GM12864 (cell line): ENCODE data around the gene WDFY3.

ENCODE experiments used
- DNase-seq: peaks from one replicate; pipeline ENCODE4 v3.0.0-alpha.2; 2011; ENCODE audit warnings: low read depth
- H3K4me3 ChIP-seq: 2 replicates; pipeline ENCODE4 v1.5.1; 2011; ENCODE audit warnings: mild to moderate bottlenecking, low read depth, low read length, control low read depth
- TF ChIP-seq, protein P1 (sequence below): IDR thresholded peaks from 2 replicates; pipeline ENCODE4 v1.5.1; 2011; ENCODE audit warnings: low read depth, mild to moderate bottlenecking, moderate library complexity, low read length, control low read depth, inconsistent platforms; ENCODE audit errors: missing control alignments

The WDFY3 gene, protein sequence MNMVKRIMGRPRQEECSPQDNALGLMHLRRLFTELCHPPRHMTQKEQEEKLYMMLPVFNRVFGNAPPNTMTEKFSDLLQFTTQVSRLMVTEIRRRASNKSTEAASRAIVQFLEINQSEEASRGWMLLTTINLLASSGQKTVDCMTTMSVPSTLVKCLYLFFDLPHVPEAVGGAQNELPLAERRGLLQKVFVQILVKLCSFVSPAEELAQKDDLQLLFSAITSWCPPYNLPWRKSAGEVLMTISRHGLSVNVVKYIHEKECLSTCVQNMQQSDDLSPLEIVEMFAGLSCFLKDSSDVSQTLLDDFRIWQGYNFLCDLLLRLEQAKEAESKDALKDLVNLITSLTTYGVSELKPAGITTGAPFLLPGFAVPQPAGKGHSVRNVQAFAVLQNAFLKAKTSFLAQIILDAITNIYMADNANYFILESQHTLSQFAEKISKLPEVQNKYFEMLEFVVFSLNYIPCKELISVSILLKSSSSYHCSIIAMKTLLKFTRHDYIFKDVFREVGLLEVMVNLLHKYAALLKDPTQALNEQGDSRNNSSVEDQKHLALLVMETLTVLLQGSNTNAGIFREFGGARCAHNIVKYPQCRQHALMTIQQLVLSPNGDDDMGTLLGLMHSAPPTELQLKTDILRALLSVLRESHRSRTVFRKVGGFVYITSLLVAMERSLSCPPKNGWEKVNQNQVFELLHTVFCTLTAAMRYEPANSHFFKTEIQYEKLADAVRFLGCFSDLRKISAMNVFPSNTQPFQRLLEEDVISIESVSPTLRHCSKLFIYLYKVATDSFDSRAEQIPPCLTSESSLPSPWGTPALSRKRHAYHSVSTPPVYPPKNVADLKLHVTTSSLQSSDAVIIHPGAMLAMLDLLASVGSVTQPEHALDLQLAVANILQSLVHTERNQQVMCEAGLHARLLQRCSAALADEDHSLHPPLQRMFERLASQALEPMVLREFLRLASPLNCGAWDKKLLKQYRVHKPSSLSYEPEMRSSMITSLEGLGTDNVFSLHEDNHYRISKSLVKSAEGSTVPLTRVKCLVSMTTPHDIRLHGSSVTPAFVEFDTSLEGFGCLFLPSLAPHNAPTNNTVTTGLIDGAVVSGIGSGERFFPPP (N-terminal part only)

DNA sequence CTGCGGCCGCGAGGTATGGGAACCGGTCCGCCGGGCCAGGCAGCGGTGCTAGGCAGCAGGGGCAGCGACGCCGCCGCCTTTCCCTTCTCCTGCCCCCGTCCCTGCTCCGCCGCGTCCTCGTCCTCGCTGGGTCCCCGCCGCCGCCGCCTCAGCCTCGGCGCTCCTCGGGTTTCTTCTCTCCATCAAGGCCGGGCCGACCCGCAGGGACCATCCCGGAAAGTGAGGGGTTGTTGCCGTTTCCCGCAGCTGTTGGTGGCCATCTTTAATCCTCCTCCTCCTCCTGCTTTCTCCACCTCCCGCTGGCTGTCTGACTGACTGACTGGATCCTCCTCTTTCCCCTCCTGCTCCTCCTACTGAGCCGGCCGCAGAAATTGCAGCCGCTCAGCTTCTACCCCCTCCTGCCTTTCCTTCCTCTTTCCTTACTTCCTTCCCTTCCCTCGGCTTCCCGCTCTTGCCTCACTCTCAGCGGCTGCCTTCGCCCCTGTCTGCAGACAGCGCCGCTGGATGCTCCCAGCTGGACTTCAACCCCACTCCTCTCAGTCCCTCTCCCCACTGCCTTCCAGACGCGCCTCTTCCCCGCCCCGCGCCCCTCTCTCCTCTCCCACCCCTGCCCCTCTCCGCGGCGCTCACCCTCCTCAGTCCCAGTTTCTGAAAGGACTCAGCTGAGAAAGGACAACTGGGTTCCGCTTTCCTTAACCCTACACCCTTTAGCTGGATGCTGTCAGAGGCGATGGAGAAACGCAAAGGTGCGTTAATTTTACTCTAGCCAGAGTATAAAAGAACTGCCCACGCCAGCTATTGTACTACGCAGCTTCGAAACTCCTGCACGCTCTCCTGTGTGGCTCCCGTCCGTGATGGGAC is at the start of gene WDFY3:
WDFY3 (minus strand) TSS at position 309 of the 861 bp plus-strand sequence. CDS start 106,099 bp downstream, outside the sequence.
- TF ChIP-seq, protein P1, sequence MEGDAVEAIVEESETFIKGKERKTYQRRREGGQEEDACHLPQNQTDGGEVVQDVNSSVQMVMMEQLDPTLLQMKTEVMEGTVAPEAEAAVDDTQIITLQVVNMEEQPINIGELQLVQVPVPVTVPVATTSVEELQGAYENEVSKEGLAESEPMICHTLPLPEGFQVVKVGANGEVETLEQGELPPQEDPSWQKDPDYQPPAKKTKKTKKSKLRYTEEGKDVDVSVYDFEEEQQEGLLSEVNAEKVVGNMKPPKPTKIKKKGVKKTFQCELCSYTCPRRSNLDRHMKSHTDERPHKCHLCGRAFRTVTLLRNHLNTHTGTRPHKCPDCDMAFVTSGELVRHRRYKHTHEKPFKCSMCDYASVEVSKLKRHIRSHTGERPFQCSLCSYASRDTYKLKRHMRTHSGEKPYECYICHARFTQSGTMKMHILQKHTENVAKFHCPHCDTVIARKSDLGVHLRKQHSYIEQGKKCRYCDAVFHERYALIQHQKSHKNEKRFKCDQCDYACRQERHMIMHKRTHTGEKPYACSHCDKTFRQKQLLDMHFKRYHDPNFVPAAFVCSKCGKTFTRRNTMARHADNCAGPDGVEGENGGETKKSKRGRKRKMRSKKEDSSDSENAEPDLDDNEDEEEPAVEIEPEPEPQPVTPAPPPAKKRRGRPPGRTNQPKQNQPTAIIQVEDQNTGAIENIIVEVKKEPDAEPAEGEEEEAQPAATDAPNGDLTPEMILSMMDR: no peak
- no peak for DNase-seq
- H3K4me3 ChIP-seq: peak within 1 kb of the TSS; percentile 33

DNA sequence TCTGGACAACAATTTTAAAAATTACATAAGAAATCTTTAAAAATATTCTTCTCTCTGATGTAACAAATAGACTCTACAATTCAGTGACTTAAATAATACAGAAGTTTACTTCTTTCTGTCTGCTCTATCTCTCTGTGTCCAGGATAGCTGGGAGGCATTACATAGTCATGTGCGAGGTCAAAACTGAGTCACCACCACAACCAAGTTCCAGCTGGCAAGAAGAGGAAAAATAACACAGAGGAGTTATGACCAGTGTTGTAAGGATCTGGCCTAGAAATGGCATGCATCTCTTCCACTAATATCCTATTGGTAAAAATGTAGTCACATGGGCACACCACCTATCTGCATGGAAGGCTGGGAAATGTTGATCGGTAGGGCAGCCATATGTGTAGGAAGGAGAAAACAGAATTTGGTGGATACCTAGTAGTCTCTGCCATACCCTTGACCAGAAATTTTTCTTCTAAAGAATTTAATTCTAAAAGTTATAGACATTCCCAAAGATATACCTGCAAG is 39.4 kb upstream of the WDFY3 start:
- DNase-seq: no peak
- no peak overlapping the region for H3K4me3 ChIP-seq
- TF ChIP-seq, protein P1: no peak

DNA sequence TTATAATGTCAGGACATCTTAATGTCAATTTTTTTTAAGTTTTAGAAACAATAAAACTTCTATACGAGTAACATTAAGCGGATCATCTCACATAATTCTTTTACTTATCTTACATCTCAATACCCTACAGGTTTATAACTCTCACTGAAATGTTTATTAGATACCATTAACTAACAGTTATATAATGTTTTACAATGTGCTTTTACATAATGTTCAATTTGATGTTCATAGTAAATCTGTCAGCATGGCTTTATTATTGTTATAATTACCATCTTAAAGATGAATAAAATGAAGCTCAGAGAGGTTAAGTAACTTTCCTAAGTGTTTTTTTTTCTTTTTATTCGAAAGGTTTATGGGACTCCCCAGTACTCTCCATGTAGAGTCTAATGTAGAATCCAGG is 33.9 kb upstream of the WDFY3 start:
- no peak overlapping the region for H3K4me3 ChIP-seq
- TF ChIP-seq, protein P1: no peak
- DNase-seq: no peak

DNA sequence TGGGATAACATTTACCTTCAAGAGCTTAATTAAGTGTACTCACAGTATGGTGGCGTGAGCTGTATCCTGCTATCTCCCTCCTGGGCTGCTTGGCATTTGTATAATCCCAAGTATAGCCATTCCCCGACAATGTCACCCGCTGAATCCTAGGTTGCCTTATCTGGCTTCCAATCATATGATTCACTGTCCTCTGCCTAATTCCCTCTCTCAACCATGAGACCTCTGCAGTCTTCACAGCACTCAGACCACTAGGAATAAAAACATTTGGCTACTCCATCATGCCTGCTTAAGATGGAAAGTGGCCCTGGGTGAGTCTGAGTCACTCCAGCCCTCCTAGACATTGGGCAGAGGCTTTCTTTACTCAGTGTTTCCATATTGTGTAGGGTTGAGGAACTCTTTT is 28.9 kb upstream of the WDFY3 start:
- no peak for DNase-seq
- no peak overlapping the region for H3K4me3 ChIP-seq
- TF ChIP-seq, protein P1: no peak

DNA sequence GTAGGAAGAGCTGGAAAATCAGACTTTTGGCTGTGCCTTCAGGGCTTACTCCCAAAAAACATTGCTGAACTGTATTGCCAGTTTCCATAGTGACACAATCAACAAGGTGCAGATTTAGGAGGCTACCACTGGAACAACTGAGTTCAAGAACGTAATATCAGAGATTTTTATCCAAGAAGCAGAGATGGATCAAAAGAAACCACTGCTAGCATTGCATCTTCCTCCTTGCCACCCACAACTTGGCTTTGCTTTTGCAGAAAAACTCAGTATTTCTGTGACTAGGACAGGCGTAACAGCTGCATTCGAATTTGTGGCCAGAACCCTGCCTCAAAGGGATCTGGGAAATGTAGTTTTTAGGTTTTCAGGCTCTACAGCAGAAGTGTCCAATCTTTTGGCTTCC is 27.8 kb upstream of the WDFY3 start:
- no peak overlapping the region for H3K4me3 ChIP-seq
- DNase-seq: no peak
- TF ChIP-seq, protein P1: no peak

DNA sequence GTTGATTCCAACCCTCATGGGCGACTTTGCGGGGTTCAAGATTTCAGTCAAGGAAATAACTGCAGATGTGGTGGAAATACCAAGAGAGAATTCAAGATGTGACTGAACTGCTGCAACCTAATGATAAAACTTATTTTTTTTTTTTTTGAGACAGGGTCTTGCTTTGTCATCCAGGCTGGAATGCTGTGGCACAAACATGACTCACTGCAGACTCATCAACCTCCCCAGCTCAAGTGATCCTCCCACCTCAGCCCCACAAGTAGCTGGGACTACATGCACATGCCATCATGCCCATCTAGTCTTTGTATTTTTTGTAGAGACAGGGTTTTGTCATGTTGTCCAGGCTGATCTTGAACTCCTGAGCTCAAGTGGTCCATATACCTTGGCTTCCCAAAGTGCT is 19.5 kb upstream of the WDFY3 start:
- TF ChIP-seq, protein P1: no peak

More for the DNA sequence above, 19.5 kb upstream of the WDFY3 start:
- H3K4me3 ChIP-seq: no peak overlapping the region
- DNase-seq: no peak
